Kidney epithelial cell (primary cell): ENCODE measurements around the gene PIP5KL1. TPM values are rescaled to one million over a fixed set of nuclear protein-coding genes. Genes with fewer than 3 reads are reported as not detected.

Source experiments
- DNase-seq: peaks from one replicate; pipeline ENCODE4 v3.0.0-alpha.2; 2010; ENCODE audit warnings: low read depth
- H3K27me3 ChIP-seq: 2 replicates; pipeline ENCODE4 v1.6.0; 2011; ENCODE audit warnings: low read length; ENCODE audit not compliant: control insufficient read depth, insufficient read depth
- H3K36me3 ChIP-seq: 2 replicates; pipeline ENCODE4 v1.5.1; 2011; ENCODE audit warnings: low read length; ENCODE audit not compliant: control insufficient read depth, insufficient read depth
- H3K4me3 ChIP-seq: 2 replicates; pipeline ENCODE4 v1.5.1; 2011; ENCODE audit warnings: low read depth, mild to moderate bottlenecking, control low read depth, low read length
- CTCF ChIP-seq: IDR thresholded peaks from 2 replicates; pipeline ENCODE4 v1.5.1; 2011; ENCODE audit warnings: mild to moderate bottlenecking, moderate library complexity, low read length, control low read depth, inconsistent platforms; ENCODE audit not compliant: insufficient read depth, poor library complexity, severe bottlenecking
- total RNA-seq: library from RNA; depleted of rRNA; stranded (reverse); fragments of >200 nt; gene quantifications from 2 replicates; pipeline ENCODE4 v1.2.3, GENCODE V29; 2015

PIP5KL1 gene
- total RNA-seq, 1 donor from 2014 or later: 3.6 TPM

GRCh38 chr9:127907867-127908659 is 22.5 kb downstream of the PIP5KL1 start:
- TF ChIP-seq CTCF: no peak
- no peak for DNase-seq
- no peak overlapping the region for H3K4me3 ChIP-seq
- no peaks in the 10 kb centered on the region for H3K36me3 ChIP-seq
- H3K27me3 ChIP-seq: no peaks in the 10 kb centered on the region

- H3K4me3 ChIP-seq: no peak overlapping the region
- no peak for TF ChIP-seq CTCF
- H3K36me3 ChIP-seq: no peaks in the 10 kb centered on the region
- no peak for DNase-seq
- H3K27me3 ChIP-seq: no peaks in the 10 kb centered on the region
Observed at GRCh38 chr9:127905788-127906191, 24.8 kb downstream of the PIP5KL1 start.

- DNase-seq: no peak
- Histone ChIP-seq H3K36me3 (no peaks in the 10 kb centered on the region), H3K4me3 (no peak overlapping the region), H3K27me3 (no peaks in the 10 kb centered on the region)
- no peak for TF ChIP-seq CTCF
Observed at GRCh38 chr9:127905004-127905728, 25.4 kb downstream of the PIP5KL1 start.

GRCh38 chr9:127904561-127905003 is 26.0 kb downstream of the PIP5KL1 start:
- H3K36me3 ChIP-seq: no peaks in the 10 kb centered on the region
- no peaks in the 10 kb centered on the region for H3K27me3 ChIP-seq
- DNase-seq: no peak
- H3K4me3 ChIP-seq: no peak overlapping the region
- no peak for TF ChIP-seq CTCF

GRCh38 chr9:127903557-127904475 is 26.8 kb downstream of the PIP5KL1 start:
- TF ChIP-seq CTCF: no peak
- H3K27me3 ChIP-seq: no peaks in the 10 kb centered on the region
- H3K4me3 ChIP-seq: no peak overlapping the region
- no peaks in the 10 kb centered on the region for H3K36me3 ChIP-seq
- no peak for DNase-seq
